Measurements from ENCODE around the gene CLASP2. TPM values are rescaled to one million over a fixed set of nuclear protein-coding genes. Genes with fewer than 3 reads are reported as not detected.

CLASP2 gene
- total and polyA plus RNA-seq, 2 of the 4 experiments (the other 2 are of a cell fraction) = 11.9 to 49.1 TPM

GRCh38 chr3:33717616-33717865 is 513 bp downstream of the CLASP2 start:
- dilution Hi-C loops (cut with HindIII; ENCODE audit: low sequenced_read_pairs, unreplicated experiment) (no loop called here), intact Hi-C loops (cut with micrococcal nuclease) (loop anchor here (2.0 to 10.0 kb wide), 5 partner anchors 59 to 605 kb away; partner anchors contain the start of gene CRTAP), in situ Hi-C loops (cut with MboI; ENCODE audit: low sequenced_read_pairs) (loop anchor here (5.0 to 10.0 kb wide), 2 partner anchors 80 to 323 kb away; no protein-coding TSS in a partner anchor)
- no peaks in the 10 kb centered on the region for H3K9me1 ChIP-seq (ENCODE audit: insufficient read depth, low read length)
- ATAC-seq (ENCODE audit: low read depth) = peak; percentile 67
- no peaks in the 10 kb centered on the region for H3K36me3 ChIP-seq (ENCODE audit: control insufficient read depth, insufficient read depth, low read length)
- no peak overlapping the region for H2BK15ac ChIP-seq (ENCODE audit: low read depth, low read length)
- H4K8ac ChIP-seq (ENCODE audit: low read depth in 2 of 2, low read length in 2 of 2) = peak overlapping the region in 1 of 2 experiments; percentile 48; a peak in 2 of 4 replicates
- peaks cover 9 to 32% of the 10 kb centered on the region in 2 experiments; a peak in 3 of 4 replicates for H3K79me1 ChIP-seq (ENCODE audit: low read depth in 1 of 2, low read length in 2 of 2)
- CTCF ChIA-PET = no interaction called here
- H2AK5ac ChIP-seq (ENCODE audit: low read depth, low read length) = no peak overlapping the region
- H3K27ac ChIP-seq (ENCODE audit: insufficient read depth, low read length) = peak overlapping the region; percentile 7; the same call in 1 of the 2 replicates
- H3K4me1 ChIP-seq (ENCODE audit: control insufficient read depth, insufficient read depth, low read length) = peaks cover 4% of the 10 kb centered on the region
- H3K18ac ChIP-seq (ENCODE audit: low read depth, low read length) = no peak overlapping the region
- no peaks in the 10 kb centered on the region for H3K9me3 ChIP-seq (ENCODE audit: control insufficient read depth, insufficient read depth, low read length)
- no TSS peak for BruUV-seq (replicated peaks)
- H3K56ac ChIP-seq (ENCODE audit: extremely low read depth, insufficient read depth, low read length) = no peak overlapping the region
- 0% methylated on average over 25 of the region's 26 CpGs; no CpG with 5 or more reads in 1 of the 2 experiments for WGBS, 2 experiments (ENCODE audit: extremely low coverage in 2 of 2, insufficient read length in 1 of 2)
- no peak for TF ChIP-seq FOS (IDR thresholded peaks at IDR 0.05; ENCODE audit: low read depth, low read length)
- no peak for TF ChIP-seq CHD1 (IDR thresholded peaks at IDR 0.05; ENCODE audit: low read depth, low read length)
- no peak for TF ChIP-seq RFX5 (IDR thresholded peaks at IDR 0.05; ENCODE audit: low read depth, low read length)
- no peak for TF ChIP-seq MAZ (IDR thresholded peaks at IDR 0.05; ENCODE audit: borderline replicate concordance, low read depth, low read length)
- no peak for TF ChIP-seq NFE2L2 (IDR thresholded peaks at IDR 0.05; ENCODE audit: low read depth, low read length)
- TF ChIP-seq RAD21 (IDR thresholded peaks at IDR 0.05; ENCODE audit: low read length) = no peak
- no peak for TF ChIP-seq SMC3 (IDR thresholded peaks at IDR 0.05; ENCODE audit: low read depth, low read length)
- no peak for TF ChIP-seq MAFK (IDR thresholded peaks at IDR 0.05; ENCODE audit: low read depth, low read length)
- no peak for TF ChIP-seq CTCF (conservative IDR thresholded peaks at IDR 0.05; ENCODE audit: low read depth, low read length)
- TF ChIP-seq MXI1 (IDR thresholded peaks at IDR 0.05; ENCODE audit: borderline replicate concordance, low read depth, low read length) = no peak
- no peak for TF ChIP-seq USF2 (IDR thresholded peaks at IDR 0.05; ENCODE audit: low read depth, low read length)
- TF ChIP-seq CEBPB (IDR thresholded peaks at IDR 0.05; ENCODE audit: low read depth, low read length) = no peak
- no peak for TF ChIP-seq RCOR1 (IDR thresholded peaks at IDR 0.05; ENCODE audit: insufficient replicate concordance, low read length)
- no peak for TF ChIP-seq POLR2A (IDR thresholded peaks at IDR 0.05; ENCODE audit: low read depth, low read length)
- DNase-seq = peak; percentile 48
- H3K4me2 ChIP-seq (ENCODE audit: low read depth, low read length) = peak overlapping the region; percentile 20
- peak overlapping the region; percentile 96 for H2AFZ ChIP-seq (replicated peaks; ENCODE audit: low read length, poor library complexity)
- 0 out of 2 replicates have a peak overlapping the region, but pooled peaks have one; percentile 23 for H4K91ac ChIP-seq (ENCODE audit: insufficient read depth, low read depth, low read length)
- H3K14ac ChIP-seq (replicated peaks; ENCODE audit: low read depth, low read length) = no peak overlapping the region
- peak overlapping the region; percentile 99 for H3K4me3 ChIP-seq (ENCODE audit: insufficient read depth, low read depth, low read length)
- H2BK5ac ChIP-seq (ENCODE audit: low read depth, low read length, poor library complexity, severe bottlenecking) = peak overlapping the region; percentile 53
- no peak overlapping the region for H4K5ac ChIP-seq (ENCODE audit: low read depth, low read length)
- peak overlapping the region; percentile 66 for H2AK9ac ChIP-seq (replicated peaks; ENCODE audit: low read depth, low read length, poor library complexity)
- POLR2A ChIA-PET (ENCODE audit: unreplicated experiment) = no interaction called here
- no peak overlapping the region for H3K23ac ChIP-seq (ENCODE audit: low read depth, low read length)
- no peak overlapping the region for H2BK20ac ChIP-seq (ENCODE audit: low read depth, low read length)
- H2BK120ac ChIP-seq (ENCODE audit: low read depth, low read length) = 0 out of 2 replicates have a peak overlapping the region, but pooled peaks have one; percentile 11
- no peaks in the 10 kb centered on the region for H3K27me3 ChIP-seq (ENCODE audit: control insufficient read depth, insufficient read depth, low read length)
- H3K9ac ChIP-seq (ENCODE audit: low read depth, low read length) = peak overlapping the region; percentile 26
- H3K4ac ChIP-seq (ENCODE audit: low read depth, low read length) = no peak overlapping the region
- no peaks in the 10 kb centered on the region; the same call in 1 of the 2 replicates for H4K20me1 ChIP-seq (ENCODE audit: insufficient read depth, low read length)

All from IMR-90 (cell line).